Measurements from ENCODE around the gene LTF. TPM values are rescaled to one million over a fixed set of nuclear protein-coding genes. Genes with fewer than 3 reads are reported as not detected.

The LTF gene
- total RNA-seq, 1 donor from 2014 or later, result 0.53 TPM

- Mint-ChIP-seq H3K27ac (no peak overlapping the region), H3K4me1 (ENCODE audit: low read depth) (no peaks in the 10 kb centered on the region), H3K36me3 (ENCODE audit: insufficient read depth) (no peaks in the 10 kb centered on the region), H3K27me3 (peaks cover 18% of the 10 kb centered on the region), H3K4me3 (ENCODE audit: low read depth) (no peak overlapping the region), H3K9me3 (ENCODE audit: low read depth) (no peaks in the 10 kb centered on the region)
- no peak for TF ChIP-seq CTCF (IDR thresholded peaks at IDR 0.05; ENCODE audit: unreplicated experiment)
- DNase-seq (ENCODE audit: low spot score, unreplicated experiment), result no peak
Measured at GRCh38 chr3:46399557-46399956, 65.1 kb downstream of the LTF start.

GRCh38 chr3:46399098-46399497, 65.6 kb downstream of the LTF start:
- Mint-ChIP-seq H3K4me1 (ENCODE audit: low read depth) (no peaks in the 10 kb centered on the region), H3K27me3 (peaks cover 20% of the 10 kb centered on the region), H3K36me3 (ENCODE audit: insufficient read depth) (no peaks in the 10 kb centered on the region), H3K27ac (no peak overlapping the region), H3K9me3 (ENCODE audit: low read depth) (no peaks in the 10 kb centered on the region), H3K4me3 (ENCODE audit: low read depth) (no peak overlapping the region)
- no peak for TF ChIP-seq CTCF (IDR thresholded peaks at IDR 0.05; ENCODE audit: unreplicated experiment)
- DNase-seq (ENCODE audit: low spot score, unreplicated experiment), result no peak

GRCh38 chr3:46398186-46398955, 66.3 kb downstream of the LTF start:
- no peaks in the 10 kb centered on the region for H3K36me3 Mint-ChIP-seq (ENCODE audit: insufficient read depth)
- no peak overlapping the region for H3K27ac Mint-ChIP-seq
- no peak for DNase-seq (ENCODE audit: low spot score, unreplicated experiment)
- no peak for TF ChIP-seq CTCF (IDR thresholded peaks at IDR 0.05; ENCODE audit: unreplicated experiment)
- H3K9me3 Mint-ChIP-seq (ENCODE audit: low read depth), result no peaks in the 10 kb centered on the region
- peaks cover 17% of the 10 kb centered on the region for H3K27me3 Mint-ChIP-seq
- H3K4me1 Mint-ChIP-seq (ENCODE audit: low read depth), result no peaks in the 10 kb centered on the region
- no peak overlapping the region for H3K4me3 Mint-ChIP-seq (ENCODE audit: low read depth)

GRCh38 chr3:46397111-46397510, 67.6 kb downstream of the LTF start:
- Mint-ChIP-seq H3K36me3 (ENCODE audit: insufficient read depth) (no peaks in the 10 kb centered on the region), H3K27me3 (peaks cover 17% of the 10 kb centered on the region), H3K4me3 (ENCODE audit: low read depth) (no peak overlapping the region), H3K9me3 (ENCODE audit: low read depth) (peaks cover 6% of the 10 kb centered on the region), H3K27ac (no peak overlapping the region), H3K4me1 (ENCODE audit: low read depth) (peaks cover 6% of the 10 kb centered on the region)
- no peak for DNase-seq (ENCODE audit: low spot score, unreplicated experiment)
- TF ChIP-seq CTCF (IDR thresholded peaks at IDR 0.05; ENCODE audit: unreplicated experiment), result no peak

- peaks cover 17% of the 10 kb centered on the region for H3K27me3 Mint-ChIP-seq
- no peak for TF ChIP-seq CTCF (IDR thresholded peaks at IDR 0.05; ENCODE audit: unreplicated experiment)
- H3K4me1 Mint-ChIP-seq (ENCODE audit: low read depth), result peaks cover 6% of the 10 kb centered on the region
- DNase-seq (ENCODE audit: low spot score, unreplicated experiment), result no peak
- H3K36me3 Mint-ChIP-seq (ENCODE audit: insufficient read depth), result no peaks in the 10 kb centered on the region
- no peak overlapping the region for H3K27ac Mint-ChIP-seq
- H3K9me3 Mint-ChIP-seq (ENCODE audit: low read depth), result peaks cover 6% of the 10 kb centered on the region
- H3K4me3 Mint-ChIP-seq (ENCODE audit: low read depth), result no peak overlapping the region
Measured at GRCh38 chr3:46395766-46396530, 68.8 kb downstream of the LTF start.
